Measurements from ENCODE around the gene FAM107A.

The FAM107A gene

GRCh38 chr3:58566398-58567250 lies 10.6 kb downstream of the FAM107A start:
- no peak for DNase-seq

- no peak for DNase-seq
Measured at GRCh38 chr3:58565621-58566397, 11.4 kb downstream of the FAM107A start.

- DNase-seq = no peak
Measured at GRCh38 chr3:58564456-58565160, 12.6 kb downstream of the FAM107A start.

GRCh38 chr3:58564054-58564453 lies 13.1 kb downstream of the FAM107A start:
- DNase-seq = no peak

- DNase-seq = no peak
Measured at GRCh38 chr3:58563386-58564035, 13.7 kb downstream of the FAM107A start.

GRCh38 chr3:58562498-58562897 lies 14.7 kb downstream of the FAM107A start:
- no peak for DNase-seq

- DNase-seq = no peak
Measured at GRCh38 chr3:58560771-58561311, 16.4 kb downstream of the FAM107A start.

GRCh38 chr3:58559586-58559985 lies 17.6 kb downstream of the FAM107A start:
- no peak for DNase-seq

DNA sequence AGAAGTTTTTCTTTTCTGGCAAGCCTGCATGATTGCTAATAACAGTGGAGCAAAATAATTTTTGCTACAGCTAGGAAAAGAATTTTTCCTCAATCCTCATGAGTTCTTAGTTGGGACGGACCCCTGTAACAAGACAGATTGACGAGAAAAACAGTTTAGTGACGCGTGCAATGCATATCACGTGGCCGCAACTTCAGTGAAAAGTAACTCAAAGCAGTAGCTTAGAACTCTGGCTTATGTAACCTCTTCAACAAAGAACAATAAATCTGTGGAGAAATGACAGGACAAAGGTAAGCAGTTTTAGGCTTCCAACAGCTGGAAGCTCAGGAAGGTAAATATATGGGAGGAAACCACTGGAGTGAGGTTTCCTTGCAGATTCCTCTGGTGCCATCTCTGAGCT lies 19.7 kb downstream of the FAM107A start:
- no peak for DNase-seq

GRCh38 chr3:58556761-58557221 lies 20.4 kb downstream of the FAM107A start:
- DNase-seq = no peak

DNA sequence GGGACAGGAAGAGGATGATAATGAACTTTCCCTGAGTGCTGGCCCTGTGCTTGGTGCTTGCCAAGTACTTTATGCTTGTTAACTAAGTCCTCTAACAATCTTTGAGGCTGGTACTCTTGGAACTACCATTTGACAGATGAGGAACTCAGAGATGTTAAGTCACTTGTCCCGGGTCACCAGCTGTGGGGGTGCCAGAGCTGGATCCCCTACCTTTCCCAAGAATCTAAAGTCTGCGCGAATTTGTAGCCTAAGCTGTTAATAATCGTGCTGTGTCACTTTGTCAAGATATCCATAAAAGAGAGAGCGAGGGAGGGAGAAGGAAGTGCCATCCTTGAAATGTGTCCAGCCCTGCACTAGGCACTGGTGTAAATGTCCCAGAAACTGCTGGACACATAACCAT lies 21.2 kb downstream of the FAM107A start:
- no peak for DNase-seq

GRCh38 chr3:58555203-58555602 lies 22.0 kb downstream of the FAM107A start:
- DNase-seq = no peak

GRCh38 chr3:58553003-58553402 lies 24.2 kb downstream of the FAM107A start:
- DNase-seq = no peak

- no peak for DNase-seq
Measured at GRCh38 chr3:58551636-58552180, 25.5 kb downstream of the FAM107A start.

DNA sequence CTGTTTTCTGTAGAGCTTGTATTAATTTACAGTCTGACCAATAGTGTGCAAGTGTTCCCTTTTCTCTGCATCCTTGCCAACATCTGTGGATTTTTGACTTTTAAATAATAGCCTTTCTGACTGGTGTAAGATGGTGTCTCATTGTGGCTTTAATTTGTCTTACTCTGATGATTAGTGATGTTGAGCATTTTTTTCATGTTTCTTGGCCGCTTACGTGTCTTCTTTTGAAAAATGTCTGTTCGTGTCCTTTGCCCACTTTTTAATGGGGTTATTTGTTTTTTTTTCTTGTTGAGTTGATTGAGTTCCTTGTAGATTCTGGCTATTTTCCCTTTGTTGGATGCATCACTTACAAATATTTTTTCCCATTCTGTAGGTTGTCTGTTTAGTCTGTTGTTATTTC lies 32.6 kb downstream of the FAM107A start:
- DNase-seq = no peak

- DNase-seq = no peak
Measured at GRCh38 chr3:58540176-58540858, 36.9 kb downstream of the FAM107A start.

GRCh38 chr3:58539626-58540025 lies 37.6 kb downstream of the FAM107A start:
- DNase-seq = no peak

DNA sequence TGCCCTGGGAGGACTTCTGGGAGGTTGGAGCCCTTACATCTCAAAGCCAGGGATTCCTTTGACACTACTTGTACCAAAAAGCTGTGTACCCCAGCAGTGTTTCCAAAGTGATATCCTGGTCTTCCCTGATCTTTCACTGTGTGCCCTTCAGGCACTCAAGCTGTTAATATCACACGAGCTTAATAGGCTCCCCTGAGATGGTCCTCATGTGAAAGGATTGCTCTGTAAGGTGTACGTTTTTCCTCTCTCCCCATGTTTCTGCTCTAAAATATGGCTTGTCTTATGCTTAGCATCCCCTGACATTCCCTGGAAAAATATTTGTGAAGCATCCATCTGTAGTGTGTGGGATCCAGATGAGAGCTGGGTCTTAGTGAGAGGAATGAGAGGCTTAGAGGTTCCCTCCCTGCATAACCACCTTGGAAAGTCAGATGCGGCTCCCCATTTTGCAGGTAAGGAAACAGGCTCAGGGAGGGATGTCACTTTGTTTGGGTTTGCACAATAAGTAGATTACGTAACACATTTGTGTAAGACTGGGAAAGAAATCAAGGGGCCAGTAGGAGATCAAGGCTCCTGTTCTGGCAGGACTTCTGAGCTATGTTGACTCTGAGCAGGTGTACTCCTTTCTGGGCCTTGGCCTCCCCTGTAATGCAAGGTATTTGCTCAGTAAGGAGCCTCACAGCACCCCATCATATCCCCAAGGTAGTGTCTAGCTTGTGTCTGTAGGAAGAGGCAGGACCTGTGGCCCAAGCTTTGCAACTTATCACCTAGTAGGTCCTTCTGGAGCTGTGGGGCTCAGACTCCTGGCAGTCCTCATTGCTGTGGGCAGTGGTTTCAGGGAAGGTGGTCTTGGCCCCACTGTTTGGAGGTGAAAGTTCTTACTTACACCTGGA lies 39.5 kb downstream of the FAM107A start:
- DNase-seq = no peak

- no peak for DNase-seq
Measured at GRCh38 chr3:58536501-58537411, 40.4 kb downstream of the FAM107A start, which contains the start of gene ACOX2. TSS of gene ACOX2 (minus strand) at chr3:58537190. CDS start at chr3:58535106, 2,084 bp downstream.

Data from activated naive CD4-positive, alpha-beta T cell (primary cell).